K562 treated with DMSO at 1 percent for 48 hours (cell line): ENCODE results near the gene AMELX. TPM values are rescaled to one million over a fixed set of nuclear protein-coding genes. Genes with fewer than 3 reads are reported as not detected.

Source experiments
- total RNA-seq: library from RNA; unstranded; fragments of 300-600 nt; gene quantifications from 2 replicates; pipeline ENCODE4 v1.2.3, GENCODE V29; 2022; ENCODE audit warnings: low replicate concordance; ENCODE audit errors: extremely low read depth

The AMELX gene
- total RNA-seq: not detected in 2 replicates

GRCh38 chrX:11293113-11293512, at the start of gene AMELX:
Gene AMELX, plus strand, starts transcription at chrX:11293413. Its CDS starts 1,376 bp downstream, at chrX:11294789.

Other genes starting within 250 kb of the AMELX start
- not detected in 2 replicates for gene HCCS, start 182.1 kb upstream of the AMELX start, total RNA-seq